HepG2 (cell line): Measurements from ENCODE around the gene DNAJC5. TPM values are rescaled to one million over a fixed set of nuclear protein-coding genes. Genes with fewer than 3 reads are reported as not detected.

ENCODE experiments used
- AGO1 ChIP-seq: fragments of 200-400 bp; formaldehyde crosslinking; IDR thresholded peaks from 2 replicates; pipeline ENCODE4 v1.6.1; 2017; ENCODE audit warnings: mild to moderate bottlenecking, low read depth, low read length, moderate library complexity; ENCODE audit not compliant: poor library complexity, severe bottlenecking
- ELF3 ChIP-seq: IDR thresholded peaks from 2 replicates; pipeline ENCODE4 v1.6.1; 2016; ENCODE audit warnings: missing genetic modification reagents, missing compliant biosample characterization
- FOXJ3 ChIP-seq: sonication (generic); formaldehyde crosslinking; IDR thresholded peaks from 2 replicates; pipeline ENCODE4 v1.4.0; 2020; ENCODE audit warnings: missing genetic modification reagents, mild to moderate bottlenecking, borderline replicate concordance
- GATAD1 ChIP-seq: IDR thresholded peaks from 2 replicates; pipeline ENCODE4 v1.6.1; 2016; ENCODE audit warnings: missing genetic modification reagents, missing compliant biosample characterization
- HES4 ChIP-seq: sonication (generic); formaldehyde crosslinking; IDR thresholded peaks from 2 replicates; pipeline ENCODE4 v1.9.0; 2021; ENCODE audit warnings: mild to moderate bottlenecking, missing genetic modification reagents, borderline replicate concordance
- IKZF4 ChIP-seq: sonication (generic); formaldehyde crosslinking; IDR thresholded peaks from 2 replicates; pipeline ENCODE4 v1.5.1; 2020; ENCODE audit warnings: borderline replicate concordance, mild to moderate bottlenecking, low read depth, missing genetic modification reagents; ENCODE audit errors: not compliant biosample characterization
- MAZ ChIP-seq, 2 experiments: sonication (generic) in 1 of 2; formaldehyde crosslinking in 1 of 2; IDR thresholded peaks; 2 replicates each; pipeline versions ENCODE4 v1.5.0 to v1.6.1; 2012 to 2020; ENCODE audit warnings: low read depth in 2 of 2, mild to moderate bottlenecking in 2 of 2, borderline replicate concordance in 1 of 2, improper control_type of control experiment in 1 of 2, low read length in 1 of 2, missing genetic modification reagents in 1 of 2, moderate library complexity in 1 of 2
- MTF2 ChIP-seq: sonication (generic); formaldehyde crosslinking; IDR thresholded peaks from 2 replicates; pipeline ENCODE4 v1.5.0; 2020; ENCODE audit warnings: missing genetic modification reagents, borderline replicate concordance
- SRSF1 ChIP-seq: fragments of 200-400 bp; formaldehyde crosslinking; optimal IDR thresholded peaks from 2 replicates; pipeline ENCODE3; 2017; ENCODE audit warnings: mild to moderate bottlenecking, low read depth, low read length, moderate library complexity
- ZNF30 ChIP-seq: sonication (generic); formaldehyde crosslinking; IDR thresholded peaks from 2 replicates; pipeline ENCODE4 v1.5.0; 2020; ENCODE audit warnings: mild to moderate bottlenecking, missing genetic modification reagents
- ZNF572 ChIP-seq: sonication (generic); formaldehyde crosslinking; IDR thresholded peaks from 2 replicates; pipeline ENCODE4 v1.5.1; 2020; ENCODE audit warnings: mild to moderate bottlenecking, missing genetic modification reagents
- ZNF782 ChIP-seq: sonication (generic); formaldehyde crosslinking; IDR thresholded peaks from 2 replicates; pipeline ENCODE4 v1.4.0; 2020; ENCODE audit warnings: missing genetic modification reagents, mild to moderate bottlenecking, borderline replicate concordance
- polyA plus RNA-seq, 8 experiments: library from polyadenylated mRNA; depleted of rRNA in 3 of 8; stranded (reverse) in 7 of 8; unstranded in 1 of 8; fragments of >200 nt; fragmentation: Illumina TruSeq in 4 of 8; extraction: Trizol in 4 of 8; gene quantifications; 2 replicates each; pipeline versions ENCODE4 v1.2.1 to v1.2.3, GENCODE V29; 2011 to 2016; ENCODE audit warnings: low read depth in 4 of 8, missing spikeins in 1 of 8, mixed read lengths in 1 of 8; ENCODE audit not compliant: insufficient read depth in 1 of 8
- total RNA-seq, 5 experiments: library from RNA; depleted of rRNA; stranded (reverse); fragments of >200 nt; fragmentation: Illumina TruSeq; extraction: Trizol; gene quantifications; 2 replicates each; pipeline ENCODE4 v1.2.3, GENCODE V29; 2016; ENCODE audit warnings: low read depth in 1 of 5
- TF ChIP-seq, protein P1 (sequence below): sonication (generic); formaldehyde crosslinking; IDR thresholded peaks from 2 replicates; pipeline ENCODE4 v1.4.0; 2020; ENCODE audit warnings: missing genetic modification reagents, borderline replicate concordance
- TF ChIP-seq, protein P2 (sequence below): sonication (generic); formaldehyde crosslinking; IDR thresholded peaks from 2 replicates; pipeline ENCODE4 v1.5.1; 2020; ENCODE audit warnings: mild to moderate bottlenecking, missing genetic modification reagents, borderline replicate concordance
- TF ChIP-seq, protein P3 (sequence below): fragments of 450-650 bp; IDR thresholded peaks from 2 replicates; pipeline ENCODE4 v1.6.1; 2017; ENCODE audit warnings: mild to moderate bottlenecking
- TF ChIP-seq, protein P4 (sequence below): sonication (generic); formaldehyde crosslinking; IDR thresholded peaks from 2 replicates; pipeline ENCODE4 v1.8.0; 2023; ENCODE audit warnings: mild to moderate bottlenecking, missing genetic modification reagents
- TF ChIP-seq, protein P5 (sequence below): sonication (generic); formaldehyde crosslinking; IDR thresholded peaks from 2 replicates; pipeline ENCODE4 v1.8.0; 2022; ENCODE audit warnings: mild to moderate bottlenecking, missing genetic modification reagents; ENCODE audit not compliant: insufficient replicate concordance

Gene DNAJC5
- total and polyA plus RNA-seq, 2 of the 13 experiments (the other 11 are each of a cell fraction or from before 2014, with no cell fraction given), result 42.8 to 64.5 TPM

DNA sequence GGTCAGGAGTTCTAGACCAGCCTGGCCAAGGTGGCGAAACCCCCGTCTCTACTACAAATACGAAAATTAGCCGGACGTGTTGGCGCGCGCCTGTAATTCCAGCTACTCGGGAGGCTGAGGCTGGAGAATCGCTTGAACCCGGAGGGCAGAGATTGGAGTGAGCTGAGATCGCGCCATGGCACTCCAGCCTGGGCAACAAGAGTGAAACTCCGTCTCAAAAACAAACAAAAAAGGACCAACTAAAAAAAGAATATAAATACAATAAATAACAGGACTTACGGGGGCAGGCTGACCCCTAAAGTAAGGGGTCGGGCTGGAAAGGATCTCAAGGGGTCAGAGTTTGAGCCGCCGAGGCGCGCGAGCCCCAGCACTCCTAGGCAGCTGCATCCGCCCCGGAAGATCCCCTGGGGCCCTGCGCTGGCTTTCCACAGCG is 30.4 kb upstream of the DNAJC5 start (continued):
- TF ChIP-seq ZNF572 (CRISPR knock-in tag) (no peak), IKZF4 (no peak), SRSF1 (peak; percentile 6), HES4 (CRISPR knock-in tag) (peak; percentile 1; the same call in 1 of the 2 replicates), ELF3 (CRISPR knock-in tag) (no peak), FOXJ3 (CRISPR knock-in tag) (no peak; the same call in 1 of the 2 replicates), MTF2 (CRISPR knock-in tag) (no peak; the same call in 1 of the 2 replicates), AGO1 (no peak), ZNF782 (CRISPR knock-in tag) (0 out of 2 replicates have a peak, but pooled peaks have one; percentile 13), ZNF30 (no peak), MAZ (IDR thresholded peaks at IDR 0.05; ENCODE audit: borderline replicate concordance, low read depth, low read length) (no peak), MAZ (CRISPR knock-in tag; IDR thresholded peaks at IDR 0.05; ENCODE audit: low read depth) (no peak), GATAD1 (CRISPR knock-in tag) (no peak)
- TF ChIP-seq, protein P1, sequence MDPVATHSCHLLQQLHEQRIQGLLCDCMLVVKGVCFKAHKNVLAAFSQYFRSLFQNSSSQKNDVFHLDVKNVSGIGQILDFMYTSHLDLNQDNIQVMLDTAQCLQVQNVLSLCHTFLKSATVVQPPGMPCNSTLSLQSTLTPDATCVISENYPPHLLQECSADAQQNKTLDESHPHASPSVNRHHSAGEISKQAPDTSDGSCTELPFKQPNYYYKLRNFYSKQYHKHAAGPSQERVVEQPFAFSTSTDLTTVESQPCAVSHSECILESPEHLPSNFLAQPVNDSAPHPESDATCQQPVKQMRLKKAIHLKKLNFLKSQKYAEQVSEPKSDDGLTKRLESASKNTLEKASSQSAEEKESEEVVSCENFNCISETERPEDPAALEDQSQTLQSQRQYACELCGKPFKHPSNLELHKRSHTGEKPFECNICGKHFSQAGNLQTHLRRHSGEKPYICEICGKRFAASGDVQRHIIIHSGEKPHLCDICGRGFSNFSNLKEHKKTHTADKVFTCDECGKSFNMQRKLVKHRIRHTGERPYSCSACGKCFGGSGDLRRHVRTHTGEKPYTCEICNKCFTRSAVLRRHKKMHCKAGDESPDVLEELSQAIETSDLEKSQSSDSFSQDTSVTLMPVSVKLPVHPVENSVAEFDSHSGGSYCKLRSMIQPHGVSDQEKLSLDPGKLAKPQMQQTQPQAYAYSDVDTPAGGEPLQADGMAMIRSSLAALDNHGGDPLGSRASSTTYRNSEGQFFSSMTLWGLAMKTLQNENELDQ (CRISPR knock-in tag), result no peak
- TF ChIP-seq, protein P2, sequence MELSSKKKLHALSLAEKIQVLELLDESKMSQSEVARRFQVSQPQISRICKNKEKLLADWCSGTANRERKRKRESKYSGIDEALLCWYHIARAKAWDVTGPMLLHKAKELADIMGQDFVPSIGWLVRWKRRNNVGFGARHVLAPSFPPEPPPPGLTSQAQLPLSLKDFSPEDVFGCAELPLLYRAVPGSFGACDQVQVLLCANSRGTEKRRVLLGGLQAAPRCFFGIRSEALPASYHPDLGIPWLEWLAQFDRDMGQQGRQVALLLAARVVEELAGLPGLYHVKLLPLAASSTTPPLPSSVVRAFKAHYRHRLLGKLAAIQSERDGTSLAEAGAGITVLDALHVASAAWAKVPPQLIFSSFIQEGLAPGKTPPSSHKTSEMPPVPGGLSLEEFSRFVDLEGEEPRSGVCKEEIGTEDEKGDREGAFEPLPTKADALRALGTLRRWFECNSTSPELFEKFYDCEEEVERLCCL (CRISPR knock-in tag), result no peak
- TF ChIP-seq, protein P3, sequence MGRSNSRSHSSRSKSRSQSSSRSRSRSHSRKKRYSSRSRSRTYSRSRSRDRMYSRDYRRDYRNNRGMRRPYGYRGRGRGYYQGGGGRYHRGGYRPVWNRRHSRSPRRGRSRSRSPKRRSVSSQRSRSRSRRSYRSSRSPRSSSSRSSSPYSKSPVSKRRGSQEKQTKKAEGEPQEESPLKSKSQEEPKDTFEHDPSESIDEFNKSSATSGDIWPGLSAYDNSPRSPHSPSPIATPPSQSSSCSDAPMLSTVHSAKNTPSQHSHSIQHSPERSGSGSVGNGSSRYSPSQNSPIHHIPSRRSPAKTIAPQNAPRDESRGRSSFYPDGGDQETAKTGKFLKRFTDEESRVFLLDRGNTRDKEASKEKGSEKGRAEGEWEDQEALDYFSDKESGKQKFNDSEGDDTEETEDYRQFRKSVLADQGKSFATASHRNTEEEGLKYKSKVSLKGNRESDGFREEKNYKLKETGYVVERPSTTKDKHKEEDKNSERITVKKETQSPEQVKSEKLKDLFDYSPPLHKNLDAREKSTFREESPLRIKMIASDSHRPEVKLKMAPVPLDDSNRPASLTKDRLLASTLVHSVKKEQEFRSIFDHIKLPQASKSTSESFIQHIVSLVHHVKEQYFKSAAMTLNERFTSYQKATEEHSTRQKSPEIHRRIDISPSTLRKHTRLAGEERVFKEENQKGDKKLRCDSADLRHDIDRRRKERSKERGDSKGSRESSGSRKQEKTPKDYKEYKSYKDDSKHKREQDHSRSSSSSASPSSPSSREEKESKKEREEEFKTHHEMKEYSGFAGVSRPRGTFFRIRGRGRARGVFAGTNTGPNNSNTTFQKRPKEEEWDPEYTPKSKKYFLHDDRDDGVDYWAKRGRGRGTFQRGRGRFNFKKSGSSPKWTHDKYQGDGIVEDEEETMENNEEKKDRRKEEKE, result no peak
- TF ChIP-seq, protein P4, sequence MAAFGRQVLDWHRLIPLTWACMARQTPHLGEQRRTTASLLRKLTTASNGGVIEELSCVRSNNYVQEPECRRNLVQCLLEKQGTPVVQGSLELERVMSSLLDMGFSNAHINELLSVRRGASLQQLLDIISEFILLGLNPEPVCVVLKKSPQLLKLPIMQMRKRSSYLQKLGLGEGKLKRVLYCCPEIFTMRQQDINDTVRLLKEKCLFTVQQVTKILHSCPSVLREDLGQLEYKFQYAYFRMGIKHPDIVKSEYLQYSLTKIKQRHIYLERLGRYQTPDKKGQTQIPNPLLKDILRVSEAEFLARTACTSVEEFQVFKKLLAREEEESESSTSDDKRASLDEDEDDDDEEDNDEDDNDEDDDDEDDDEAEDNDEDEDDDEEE (CRISPR knock-in tag), result no peak; the same call in none of the 2 replicates
- TF ChIP-seq, protein P5, sequence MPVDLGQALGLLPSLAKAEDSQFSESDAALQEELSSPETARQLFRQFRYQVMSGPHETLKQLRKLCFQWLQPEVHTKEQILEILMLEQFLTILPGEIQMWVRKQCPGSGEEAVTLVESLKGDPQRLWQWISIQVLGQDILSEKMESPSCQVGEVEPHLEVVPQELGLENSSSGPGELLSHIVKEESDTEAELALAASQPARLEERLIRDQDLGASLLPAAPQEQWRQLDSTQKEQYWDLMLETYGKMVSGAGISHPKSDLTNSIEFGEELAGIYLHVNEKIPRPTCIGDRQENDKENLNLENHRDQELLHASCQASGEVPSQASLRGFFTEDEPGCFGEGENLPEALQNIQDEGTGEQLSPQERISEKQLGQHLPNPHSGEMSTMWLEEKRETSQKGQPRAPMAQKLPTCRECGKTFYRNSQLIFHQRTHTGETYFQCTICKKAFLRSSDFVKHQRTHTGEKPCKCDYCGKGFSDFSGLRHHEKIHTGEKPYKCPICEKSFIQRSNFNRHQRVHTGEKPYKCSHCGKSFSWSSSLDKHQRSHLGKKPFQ (CRISPR knock-in tag), result no peak
